Measurements from ENCODE around the gene BANP.

BANP gene

DNA sequence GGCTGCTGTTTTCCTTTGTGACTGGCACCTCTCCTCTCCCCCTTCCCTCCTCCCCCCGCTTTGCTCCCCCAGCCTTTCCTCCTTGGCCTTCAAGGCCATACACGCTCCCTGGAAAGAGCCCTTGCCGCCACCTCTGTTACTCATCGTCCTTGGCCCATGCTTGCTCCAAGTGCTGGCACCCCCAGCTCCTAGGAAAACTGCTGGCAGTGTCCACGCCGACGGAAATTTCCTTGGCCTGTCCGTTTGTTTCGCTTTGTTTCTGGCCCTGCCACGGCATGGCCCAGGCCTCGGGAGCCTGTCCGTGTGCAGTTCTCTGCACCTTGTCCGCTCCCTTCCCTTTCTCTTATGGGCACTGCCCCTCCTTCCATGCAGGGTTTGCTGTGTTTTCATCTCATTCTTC, 32.9 kb upstream of the BANP start:
- Histone ChIP-seq H3K4me3 (ENCODE audit: low read depth in 1 of 2, low read length in 2 of 2) (no peak overlapping the region), H3K9me3 (ENCODE audit: control insufficient read depth in 1 of 2, low read length in 2 of 2) (no peaks in the 10 kb centered on the region), H3K27me3 (ENCODE audit: low read depth, low read length) (no peaks in the 10 kb centered on the region), H3K27ac (ENCODE audit: low read length) (no peak overlapping the region), H3K36me3 (ENCODE audit: control insufficient read depth in 1 of 2, insufficient read depth in 2 of 2, low read length in 2 of 2) (no peaks in the 10 kb centered on the region), H3K4me1 (ENCODE audit: control insufficient read depth in 1 of 2, insufficient read depth in 2 of 2, low read length in 2 of 2) (no peaks in the 10 kb centered on the region)

DNA sequence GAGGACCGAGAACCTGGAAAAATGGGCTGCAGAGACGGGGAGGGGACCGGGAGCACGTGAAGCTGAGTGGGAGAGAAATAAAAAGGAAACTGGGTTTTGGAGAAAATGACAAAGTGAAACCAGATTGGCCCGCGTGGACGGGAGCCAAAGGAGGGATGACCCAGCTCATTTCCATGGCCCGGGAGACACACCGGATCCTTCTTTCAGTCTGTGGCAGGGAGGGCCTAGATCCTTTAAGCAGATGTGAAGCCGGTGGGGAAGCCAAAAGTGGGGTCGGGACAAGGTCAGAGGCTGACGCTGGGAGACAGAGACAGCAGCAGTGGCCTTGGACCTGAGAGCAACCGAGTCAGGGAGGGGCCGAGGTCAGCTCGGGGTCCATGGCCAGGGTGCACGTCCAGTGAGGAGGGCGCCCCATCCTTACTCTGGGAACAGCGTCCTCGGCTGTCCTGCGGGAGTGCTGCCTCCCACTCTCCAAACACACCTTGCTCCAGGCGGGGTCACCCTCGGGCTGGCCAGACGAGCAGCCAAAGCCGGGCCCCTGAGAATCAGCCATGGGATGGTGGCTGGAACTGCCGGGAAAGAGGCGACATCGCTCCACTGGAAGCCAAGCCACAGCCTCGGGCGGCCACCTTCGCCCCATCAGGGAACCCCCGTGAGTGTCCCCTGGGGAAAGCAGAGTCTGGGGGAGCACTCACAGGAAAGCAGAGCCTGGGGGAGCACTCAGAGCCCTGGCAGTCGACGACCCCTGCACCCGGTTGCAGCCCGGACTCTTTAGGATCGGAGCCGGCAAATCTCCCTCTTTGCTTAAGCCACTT, 32.2 kb upstream of the BANP start:
- H3K4me1 ChIP-seq (ENCODE audit: control insufficient read depth in 1 of 2, insufficient read depth in 2 of 2, low read length in 2 of 2): no peaks in the 10 kb centered on the region
- H3K27me3 ChIP-seq (ENCODE audit: low read depth, low read length): no peaks in the 10 kb centered on the region
- no peak overlapping the region for H3K4me3 ChIP-seq (ENCODE audit: low read depth in 1 of 2, low read length in 2 of 2)
- no peaks in the 10 kb centered on the region for H3K9me3 ChIP-seq (ENCODE audit: control insufficient read depth in 1 of 2, low read length in 2 of 2)
- no peak overlapping the region for H3K27ac ChIP-seq (ENCODE audit: low read length)
- no peaks in the 10 kb centered on the region for H3K36me3 ChIP-seq (ENCODE audit: control insufficient read depth in 1 of 2, insufficient read depth in 2 of 2, low read length in 2 of 2)

DNA sequence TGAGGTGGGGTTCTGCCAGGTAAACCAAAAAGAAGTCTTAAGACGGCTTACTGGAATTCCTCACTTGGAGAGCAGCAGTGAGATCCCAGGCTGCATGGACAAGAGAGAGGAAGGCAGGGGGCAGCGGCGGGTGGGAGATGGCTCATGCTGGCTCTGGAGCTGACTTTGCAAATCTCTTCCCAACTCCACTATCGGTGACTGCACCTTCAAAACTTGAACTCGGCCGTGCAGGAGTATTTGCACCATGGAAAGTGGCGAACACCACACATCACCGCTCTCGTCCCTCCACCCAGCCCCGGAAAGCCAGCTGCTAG, 31.6 kb upstream of the BANP start:
- no peaks in the 10 kb centered on the region for H3K9me3 ChIP-seq (ENCODE audit: control insufficient read depth in 1 of 2, low read length in 2 of 2)
- H3K4me1 ChIP-seq (ENCODE audit: control insufficient read depth in 1 of 2, insufficient read depth in 2 of 2, low read length in 2 of 2): no peaks in the 10 kb centered on the region
- no peak overlapping the region for H3K4me3 ChIP-seq (ENCODE audit: low read depth in 1 of 2, low read length in 2 of 2)
- H3K27ac ChIP-seq (ENCODE audit: low read length): no peak overlapping the region
- no peaks in the 10 kb centered on the region for H3K27me3 ChIP-seq (ENCODE audit: low read depth, low read length)
- H3K36me3 ChIP-seq (ENCODE audit: control insufficient read depth in 1 of 2, insufficient read depth in 2 of 2, low read length in 2 of 2): no peaks in the 10 kb centered on the region

DNA sequence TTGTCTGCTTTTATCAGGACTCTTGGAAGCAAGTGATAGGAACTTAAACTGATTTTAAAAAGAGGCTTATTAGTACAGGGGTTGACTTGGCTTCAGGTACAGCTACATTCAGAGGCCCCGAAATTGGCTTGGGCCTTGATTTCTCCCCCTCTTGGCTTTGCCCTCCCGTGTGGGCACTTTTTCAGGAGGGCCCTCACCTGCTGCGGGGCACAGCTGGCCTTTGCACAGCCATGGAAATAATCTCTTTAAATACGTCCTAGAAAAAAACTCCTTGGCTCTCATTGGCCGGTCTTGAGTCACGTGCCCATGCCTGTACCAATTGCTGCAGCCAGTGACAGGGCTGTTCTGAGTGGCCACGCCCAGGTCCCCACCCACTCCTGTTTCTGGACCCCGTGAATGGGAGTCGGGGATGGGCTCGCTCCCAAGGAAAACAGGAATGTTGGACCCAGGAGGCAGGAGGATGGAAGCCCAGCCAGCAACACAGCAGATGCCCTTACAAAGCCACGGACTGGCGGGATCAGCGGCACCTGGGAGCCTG, 29.9 kb upstream of the BANP start:
- Histone ChIP-seq H3K9me3 (ENCODE audit: control insufficient read depth in 1 of 2, low read length in 2 of 2) (no peaks in the 10 kb centered on the region), H3K27ac (ENCODE audit: low read length) (no peak overlapping the region), H3K4me1 (ENCODE audit: control insufficient read depth in 1 of 2, insufficient read depth in 2 of 2, low read length in 2 of 2) (no peaks in the 10 kb centered on the region), H3K36me3 (ENCODE audit: control insufficient read depth in 1 of 2, insufficient read depth in 2 of 2, low read length in 2 of 2) (no peaks in the 10 kb centered on the region), H3K4me3 (ENCODE audit: low read depth in 1 of 2, low read length in 2 of 2) (no peak overlapping the region), H3K27me3 (ENCODE audit: low read depth, low read length) (no peaks in the 10 kb centered on the region)

DNA sequence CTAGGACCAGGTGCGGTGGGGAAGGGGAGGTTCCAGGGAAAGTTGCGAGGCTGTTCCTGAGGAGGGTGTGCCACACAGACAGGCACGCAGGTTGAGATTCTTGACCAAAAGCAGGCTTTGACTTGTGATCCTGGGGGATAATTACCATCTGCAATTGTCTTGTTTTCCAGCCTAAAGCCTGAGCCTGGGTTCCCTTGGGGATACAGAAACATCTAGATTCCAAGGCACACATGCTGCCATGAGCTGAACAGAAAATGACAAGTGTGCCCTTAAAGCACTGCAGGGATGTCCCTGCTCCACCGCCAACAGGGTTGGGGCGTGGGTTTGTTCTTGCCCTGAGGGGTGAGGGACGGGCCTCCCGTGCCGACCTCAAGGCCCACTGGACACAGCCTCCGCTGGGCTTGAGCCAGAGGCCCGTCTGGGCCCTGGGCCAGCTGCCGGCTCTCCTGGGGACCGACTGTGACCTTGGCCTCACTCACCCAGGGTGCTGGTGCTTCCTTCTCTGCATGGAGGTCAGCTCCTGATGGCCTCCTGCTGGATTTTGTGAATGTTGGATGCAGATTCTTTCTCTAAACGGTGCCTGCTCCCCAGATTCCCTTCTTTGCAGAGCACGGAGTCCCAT, 28.9 kb upstream of the BANP start:
- H3K4me3 ChIP-seq (ENCODE audit: low read depth in 1 of 2, low read length in 2 of 2): no peak overlapping the region
- no peak overlapping the region for H3K27ac ChIP-seq (ENCODE audit: low read length)
- no peaks in the 10 kb centered on the region for H3K27me3 ChIP-seq (ENCODE audit: low read depth, low read length)
- no peaks in the 10 kb centered on the region for H3K4me1 ChIP-seq (ENCODE audit: control insufficient read depth in 1 of 2, insufficient read depth in 2 of 2, low read length in 2 of 2)
- H3K36me3 ChIP-seq (ENCODE audit: control insufficient read depth in 1 of 2, insufficient read depth in 2 of 2, low read length in 2 of 2): no peaks in the 10 kb centered on the region
- no peaks in the 10 kb centered on the region for H3K9me3 ChIP-seq (ENCODE audit: control insufficient read depth in 1 of 2, low read length in 2 of 2)

GRCh38 chr16:87924041-87924810, 27.0 kb upstream of the BANP start:
- Histone ChIP-seq H3K27ac (ENCODE audit: low read length) (no peak overlapping the region), H3K4me3 (ENCODE audit: low read depth in 1 of 2, low read length in 2 of 2) (no peak overlapping the region), H3K36me3 (ENCODE audit: control insufficient read depth in 1 of 2, insufficient read depth in 2 of 2, low read length in 2 of 2) (no peaks in the 10 kb centered on the region), H3K27me3 (ENCODE audit: low read depth, low read length) (no peaks in the 10 kb centered on the region), H3K4me1 (ENCODE audit: control insufficient read depth in 1 of 2, insufficient read depth in 2 of 2, low read length in 2 of 2) (no peaks in the 10 kb centered on the region), H3K9me3 (ENCODE audit: control insufficient read depth in 1 of 2, low read length in 2 of 2) (no peaks in the 10 kb centered on the region)

- H3K9me3 ChIP-seq (ENCODE audit: control insufficient read depth in 1 of 2, low read length in 2 of 2): no peaks in the 10 kb centered on the region
- H3K36me3 ChIP-seq (ENCODE audit: control insufficient read depth in 1 of 2, insufficient read depth in 2 of 2, low read length in 2 of 2): no peaks in the 10 kb centered on the region
- no peaks in the 10 kb centered on the region for H3K27me3 ChIP-seq (ENCODE audit: low read depth, low read length)
- H3K4me1 ChIP-seq (ENCODE audit: control insufficient read depth in 1 of 2, insufficient read depth in 2 of 2, low read length in 2 of 2): no peaks in the 10 kb centered on the region
- H3K4me3 ChIP-seq (ENCODE audit: low read depth in 1 of 2, low read length in 2 of 2): no peak overlapping the region
- H3K27ac ChIP-seq (ENCODE audit: low read length): no peak overlapping the region
Measured at GRCh38 chr16:87924811-87925670, 26.2 kb upstream of the BANP start.

DNA sequence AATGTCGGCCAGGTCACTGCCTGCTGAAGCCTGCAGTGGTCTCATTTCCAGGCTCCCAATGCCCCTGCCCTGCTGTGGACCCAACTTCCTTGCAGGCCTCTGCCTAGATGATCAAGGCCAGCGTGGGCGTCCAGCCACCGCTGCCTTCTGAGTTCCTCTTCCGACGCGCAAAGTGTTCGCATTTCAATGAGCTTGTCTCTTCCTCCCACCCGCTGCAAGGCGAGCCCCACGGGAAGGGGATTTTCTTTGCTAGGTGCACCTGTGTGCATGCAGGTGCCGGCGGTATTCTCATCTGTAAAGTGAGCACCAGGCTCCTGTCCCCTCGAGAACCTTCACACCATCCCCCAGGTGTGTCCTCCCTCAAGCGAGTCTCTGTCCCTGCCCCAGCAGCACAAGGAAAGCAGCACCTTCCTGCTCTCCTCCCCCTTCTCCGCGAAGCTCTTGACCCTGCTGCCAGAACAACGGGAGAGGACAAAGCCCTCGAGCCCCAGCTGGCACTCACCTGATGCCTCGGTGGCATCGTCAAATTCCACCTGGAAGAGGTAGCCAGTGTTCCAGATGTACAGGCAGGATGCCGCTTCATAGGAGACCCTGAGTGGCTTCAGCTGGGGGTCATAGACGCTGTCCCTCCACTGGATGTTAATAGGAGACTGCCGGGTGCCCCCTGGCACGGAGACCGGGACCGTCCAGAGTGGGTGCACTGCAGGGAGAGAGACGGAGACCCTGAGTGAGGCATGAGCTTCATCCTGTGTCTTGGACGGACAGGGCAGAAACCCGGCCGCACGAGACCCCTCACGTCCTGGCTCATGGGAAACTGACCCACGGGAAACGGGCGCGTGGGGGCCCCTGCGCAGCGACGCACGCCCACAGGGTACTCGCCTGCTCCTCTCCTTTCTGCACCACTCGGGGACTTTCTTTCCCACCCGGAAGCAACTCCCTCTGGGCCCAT, 24.7 kb upstream of the BANP start:
- Histone ChIP-seq H3K9me3 (ENCODE audit: control insufficient read depth in 1 of 2, low read length in 2 of 2) (no peaks in the 10 kb centered on the region), H3K4me1 (ENCODE audit: control insufficient read depth in 1 of 2, insufficient read depth in 2 of 2, low read length in 2 of 2) (no peaks in the 10 kb centered on the region), H3K36me3 (ENCODE audit: control insufficient read depth in 1 of 2, insufficient read depth in 2 of 2, low read length in 2 of 2) (no peaks in the 10 kb centered on the region), H3K4me3 (ENCODE audit: low read depth in 1 of 2, low read length in 2 of 2) (no peak overlapping the region), H3K27me3 (ENCODE audit: low read depth, low read length) (no peaks in the 10 kb centered on the region), H3K27ac (ENCODE audit: low read length) (no peak overlapping the region)

GRCh38 chr16:87927195-87927562, 24.1 kb upstream of the BANP start:
- no peaks in the 10 kb centered on the region for H3K4me1 ChIP-seq (ENCODE audit: control insufficient read depth in 1 of 2, insufficient read depth in 2 of 2, low read length in 2 of 2)
- H3K36me3 ChIP-seq (ENCODE audit: control insufficient read depth in 1 of 2, insufficient read depth in 2 of 2, low read length in 2 of 2): no peaks in the 10 kb centered on the region
- no peaks in the 10 kb centered on the region for H3K9me3 ChIP-seq (ENCODE audit: control insufficient read depth in 1 of 2, low read length in 2 of 2)
- H3K27ac ChIP-seq (ENCODE audit: low read length): no peak overlapping the region
- H3K27me3 ChIP-seq (ENCODE audit: low read depth, low read length): no peaks in the 10 kb centered on the region
- H3K4me3 ChIP-seq (ENCODE audit: low read depth in 1 of 2, low read length in 2 of 2): no peak overlapping the region

DNA sequence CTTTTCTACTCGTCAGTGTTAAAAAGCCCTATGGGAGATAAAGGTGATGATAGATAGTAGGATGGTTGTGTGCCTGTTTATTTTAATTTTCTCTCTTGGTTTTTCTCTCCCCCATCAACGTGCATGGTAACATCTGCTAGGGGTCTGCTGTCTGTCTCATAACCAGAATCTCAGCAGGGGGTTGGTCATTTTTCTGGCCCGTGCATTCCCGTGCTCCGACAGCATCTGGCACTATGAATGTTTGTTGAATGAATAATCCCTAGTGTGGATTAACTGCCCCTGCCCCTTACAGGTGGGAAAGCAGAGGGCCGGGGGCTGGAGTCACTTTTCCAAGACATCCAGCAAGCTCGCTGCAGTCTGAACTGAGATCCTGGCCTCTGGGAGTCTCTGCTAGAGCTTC, 21.2 kb upstream of the BANP start:
- H3K27ac ChIP-seq (ENCODE audit: low read length): no peak overlapping the region
- H3K9me3 ChIP-seq (ENCODE audit: control insufficient read depth in 1 of 2, low read length in 2 of 2): no peaks in the 10 kb centered on the region
- H3K4me1 ChIP-seq (ENCODE audit: control insufficient read depth in 1 of 2, insufficient read depth in 2 of 2, low read length in 2 of 2): no peaks in the 10 kb centered on the region
- no peak overlapping the region for H3K4me3 ChIP-seq (ENCODE audit: low read depth in 1 of 2, low read length in 2 of 2)
- no peaks in the 10 kb centered on the region for H3K36me3 ChIP-seq (ENCODE audit: control insufficient read depth in 1 of 2, insufficient read depth in 2 of 2, low read length in 2 of 2)
- no peaks in the 10 kb centered on the region for H3K27me3 ChIP-seq (ENCODE audit: low read depth, low read length)
